Keratinocyte (primary cell): Measurements from ENCODE around the gene NR5A1. TPM values are rescaled to one million over a fixed set of nuclear protein-coding genes. Genes with fewer than 3 reads are reported as not detected.

Experiments used
- DNase-seq: peaks from one replicate; pipeline ENCODE4 v3.0.0-alpha.2; 2011; ENCODE audit warnings: low read depth, missing footprints, low spot score
- FAIRE-seq: peaks from 2 replicates; lab custom pipeline; 2011; peaks lifted over from hg19 to GRCh38; lab: Jason Lieb, UNC
- H2AFZ ChIP-seq: 2 replicates; pipeline ENCODE4 v1.6.0; 2012; ENCODE audit warnings: low read length, control low read depth, inconsistent platforms; ENCODE audit not compliant: control insufficient read depth
- H3K27ac ChIP-seq: 2 replicates; pipeline ENCODE4 v1.5.1; 2011; ENCODE audit warnings: low read length; ENCODE audit not compliant: control insufficient read depth, insufficient read depth
- H3K27me3 ChIP-seq: 3 replicates; pipeline ENCODE4 v1.6.0; 2011; ENCODE audit warnings: low read length; ENCODE audit not compliant: control insufficient read depth, insufficient read depth; ENCODE audit errors: extremely low read depth
- H3K36me3 ChIP-seq, 2 experiments: 2 replicates in 1 of 2; 3 replicates in 1 of 2; pipeline ENCODE4 v1.5.1; 2011; ENCODE audit warnings: low read length in 2 of 2, mild to moderate bottlenecking in 1 of 2; ENCODE audit not compliant: control insufficient read depth in 2 of 2, insufficient read depth in 2 of 2; ENCODE audit errors: extremely low read depth in 1 of 2
- H3K4me1 ChIP-seq: 3 replicates; pipeline ENCODE4 v1.5.1; 2011; ENCODE audit warnings: low read length; ENCODE audit not compliant: control insufficient read depth, insufficient read depth; ENCODE audit errors: extremely low read depth
- H3K4me2 ChIP-seq: 3 replicates; pipeline ENCODE4 v1.6.0; 2011; ENCODE audit warnings: low read depth, low read length; ENCODE audit not compliant: control insufficient read depth, insufficient read depth; ENCODE audit errors: extremely low read depth
- H3K4me3 ChIP-seq, 3 experiments: fragments of 200-600 bp in 1 of 3; sonication (generic) in 1 of 3; 2 replicates in 2 of 3; 3 replicates in 1 of 3; pipeline ENCODE4 v1.5.1; 2011 to 2016; ENCODE audit warnings: low read length in 3 of 3, mild to moderate bottlenecking in 3 of 3, control low read depth in 2 of 3, inconsistent platforms in 1 of 3, low read depth in 1 of 3, mixed read lengths in 1 of 3, mixed run types in 1 of 3, moderate library complexity in 1 of 3; ENCODE audit not compliant: control insufficient read depth in 2 of 3, insufficient read depth in 2 of 3; ENCODE audit errors: extremely low read depth in 1 of 3
- H3K79me2 ChIP-seq: 2 replicates; pipeline ENCODE4 v1.6.0; 2012; ENCODE audit warnings: low read length; ENCODE audit not compliant: control insufficient read depth, insufficient read depth
- H3K9ac ChIP-seq: 3 replicates; pipeline ENCODE4 v1.6.0; 2011; ENCODE audit warnings: low read length; ENCODE audit not compliant: control insufficient read depth, insufficient read depth; ENCODE audit errors: extremely low read depth
- H3K9me1 ChIP-seq: 3 replicates; pipeline ENCODE4 v1.6.0; 2011; ENCODE audit warnings: low read length; ENCODE audit not compliant: control insufficient read depth, insufficient read depth; ENCODE audit errors: extremely low read depth
- H3K9me3 ChIP-seq: 2 replicates; pipeline ENCODE4 v1.5.1; 2012; ENCODE audit warnings: low read depth, low read length; ENCODE audit not compliant: control insufficient read depth
- H4K20me1 ChIP-seq: 3 replicates; pipeline ENCODE4 v1.6.0; 2011; ENCODE audit warnings: low read length; ENCODE audit not compliant: control insufficient read depth, insufficient read depth; ENCODE audit errors: extremely low read depth
- CTCF ChIP-seq, 3 experiments: IDR thresholded peaks in 1 of 3; conservative IDR thresholded peaks in 1 of 3; optimal IDR thresholded peaks in 1 of 3; 2 replicates in 2 of 3; 3 replicates in 1 of 3; pipeline versions ENCODE3 to v1.5.1; 2011; ENCODE audit warnings: low read length in 3 of 3, mild to moderate bottlenecking in 3 of 3, moderate library complexity in 2 of 3, control low read depth in 1 of 3, inconsistent platforms in 1 of 3; ENCODE audit not compliant: insufficient read depth in 2 of 3; ENCODE audit errors: extremely low read depth in 1 of 3
- EZH2 ChIP-seq: IDR thresholded peaks from one replicate; pipeline ENCODE4 v1.6.1; 2012; ENCODE audit warnings: inconsistent platforms, mild to moderate bottlenecking, low read length, moderate library complexity
- dilution Hi-C: fragments of 300-500 bp; cut with MboI; formaldehyde crosslinking; loops from one replicate; pipeline ENCODE4 v1.7.0; 2020; ENCODE audit warnings: low sequenced_read_pairs; ENCODE audit not compliant: extremely low pct_ligation_motif_present
- polyA plus RNA-seq, 5 experiments: library from polyadenylated mRNA; depleted of rRNA in 3 of 5; stranded (reverse) in 3 of 5; stranded (forward) in 1 of 5; unstranded in 1 of 5; fragments of >200 nt; gene quantifications; 1 replicate in 1 of 5; 2 replicates in 3 of 5; 3 replicates in 1 of 5; pipeline versions ENCODE4 v1.2.1 to v1.2.3, GENCODE V29; 2011 to 2012; ENCODE audit warnings: missing spikeins in 2 of 5, low read depth in 1 of 5, low replicate concordance in 1 of 5

NR5A1 gene
- polyA plus RNA-seq, 1 donor (not counting 4 experiments of a cell fraction or from before 2014, with no cell fraction given), result not detected

- Histone ChIP-seq H3K4me1 (no peaks in the 10 kb centered on the region), H3K36me3 (no peaks in the 10 kb centered on the region), H2AFZ (no peak overlapping the region), H3K4me2 (no peak overlapping the region), H3K27me3 (peaks cover 21% of the 10 kb centered on the region), H3K4me3 (no peak overlapping the region), H3K9me1 (no peaks in the 10 kb centered on the region), H3K9me3 (no peaks in the 10 kb centered on the region), H3K9ac (no peak overlapping the region), H4K20me1 (no peaks in the 10 kb centered on the region), H3K79me2 (no peaks in the 10 kb centered on the region), H3K27ac (no peak overlapping the region)
- dilution Hi-C loops, result no loop called here
- no peak for TF ChIP-seq EZH2
- DNase-seq (no peak), FAIRE-seq (no peak)
Observed at GRCh38 chr9:124473310-124473709, 33.9 kb downstream of the NR5A1 start.

- DNase-seq (no peak), FAIRE-seq (no peak)
- no peak overlapping the region for H3K4me3 ChIP-seq
- H4K20me1 ChIP-seq, result no peaks in the 10 kb centered on the region
- peaks cover 17% of the 10 kb centered on the region for H3K27me3 ChIP-seq
- TF ChIP-seq CTCF (optimal IDR thresholded peaks at IDR 0.05 in 1 of 3, IDR thresholded peaks at IDR 0.05 in 1 of 3, conservative IDR thresholded peaks at IDR 0.05 in 1 of 3; ENCODE audit: extremely low read depth in 1 of 3, insufficient read depth in 2 of 3, low read length in 3 of 3), result no peak
- TF ChIP-seq EZH2, result no peak
- H3K9me3 ChIP-seq, result no peaks in the 10 kb centered on the region
- dilution Hi-C loops, result no loop called here
- H3K27ac ChIP-seq, result no peak overlapping the region
- H3K36me3 ChIP-seq, result no peaks in the 10 kb centered on the region
- H2AFZ ChIP-seq, result no peak overlapping the region
- H3K79me2 ChIP-seq, result no peaks in the 10 kb centered on the region
- no peaks in the 10 kb centered on the region for H3K4me1 ChIP-seq
- no peak overlapping the region for H3K9ac ChIP-seq
- H3K4me2 ChIP-seq, result no peak overlapping the region
- no peaks in the 10 kb centered on the region for H3K9me1 ChIP-seq
Observed at GRCh38 chr9:124472770-124473169, 34.4 kb downstream of the NR5A1 start.

GRCh38 chr9:124471761-124472160 lies 35.4 kb downstream of the NR5A1 start:
- Histone ChIP-seq H3K4me1 (no peaks in the 10 kb centered on the region), H3K79me2 (no peaks in the 10 kb centered on the region), H4K20me1 (no peaks in the 10 kb centered on the region), H2AFZ (no peak overlapping the region), H3K4me3 (no peak overlapping the region), H3K4me2 (no peak overlapping the region), H3K9me1 (no peaks in the 10 kb centered on the region), H3K36me3 (no peaks in the 10 kb centered on the region), H3K27ac (no peak overlapping the region), H3K9me3 (no peaks in the 10 kb centered on the region), H3K9ac (no peak overlapping the region), H3K27me3 (peaks cover 10% of the 10 kb centered on the region)
- TF ChIP-seq CTCF (optimal IDR thresholded peaks at IDR 0.05 in 1 of 3, IDR thresholded peaks at IDR 0.05 in 1 of 3, conservative IDR thresholded peaks at IDR 0.05 in 1 of 3; ENCODE audit: extremely low read depth in 1 of 3, insufficient read depth in 2 of 3, low read length in 3 of 3), result no peak
- TF ChIP-seq EZH2, result no peak
- DNase-seq (no peak), FAIRE-seq (no peak)
- dilution Hi-C loops, result no loop called here
